ENCODE measurements around the gene DDX52.

DNA sequence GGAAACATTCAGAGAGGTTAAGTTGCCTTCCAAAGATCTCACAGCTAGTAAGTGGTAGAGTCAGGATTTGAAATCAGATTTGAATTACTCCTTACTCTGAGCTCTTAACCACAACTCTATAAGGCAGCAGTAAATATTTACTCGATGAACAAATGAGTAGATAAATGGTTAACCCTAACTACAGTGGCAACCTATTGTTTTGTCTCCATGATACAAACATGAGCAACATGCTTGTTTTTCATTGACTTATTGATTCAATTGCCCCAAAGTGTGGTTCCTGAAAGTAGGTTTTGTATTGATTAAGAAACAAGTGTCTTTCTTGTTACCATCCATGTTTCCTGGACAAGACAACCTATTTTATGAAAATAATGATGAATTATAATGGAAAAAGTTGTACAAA is 34.8 kb upstream of the DDX52 start:
- TF ChIP-seq, protein P1, sequence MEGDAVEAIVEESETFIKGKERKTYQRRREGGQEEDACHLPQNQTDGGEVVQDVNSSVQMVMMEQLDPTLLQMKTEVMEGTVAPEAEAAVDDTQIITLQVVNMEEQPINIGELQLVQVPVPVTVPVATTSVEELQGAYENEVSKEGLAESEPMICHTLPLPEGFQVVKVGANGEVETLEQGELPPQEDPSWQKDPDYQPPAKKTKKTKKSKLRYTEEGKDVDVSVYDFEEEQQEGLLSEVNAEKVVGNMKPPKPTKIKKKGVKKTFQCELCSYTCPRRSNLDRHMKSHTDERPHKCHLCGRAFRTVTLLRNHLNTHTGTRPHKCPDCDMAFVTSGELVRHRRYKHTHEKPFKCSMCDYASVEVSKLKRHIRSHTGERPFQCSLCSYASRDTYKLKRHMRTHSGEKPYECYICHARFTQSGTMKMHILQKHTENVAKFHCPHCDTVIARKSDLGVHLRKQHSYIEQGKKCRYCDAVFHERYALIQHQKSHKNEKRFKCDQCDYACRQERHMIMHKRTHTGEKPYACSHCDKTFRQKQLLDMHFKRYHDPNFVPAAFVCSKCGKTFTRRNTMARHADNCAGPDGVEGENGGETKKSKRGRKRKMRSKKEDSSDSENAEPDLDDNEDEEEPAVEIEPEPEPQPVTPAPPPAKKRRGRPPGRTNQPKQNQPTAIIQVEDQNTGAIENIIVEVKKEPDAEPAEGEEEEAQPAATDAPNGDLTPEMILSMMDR (IDR thresholded peaks at IDR 0.05): no peak
- TF ChIP-seq POLR2A (IDR thresholded peaks at IDR 0.05): no peak
